GM19239 (cell line): ENCODE measurements around the gene SLC48A1.

ENCODE experiments used
- DNase-seq: peaks from one replicate; pipeline ENCODE4 v3.0.0; 2011; ENCODE audit warnings: low spot score; ENCODE audit not compliant: insufficient read length
- FAIRE-seq: peaks from 2 replicates; lab custom pipeline; 2011; peaks lifted over from hg19 to GRCh38; lab: Jason Lieb, UNC

SLC48A1 gene

DNA sequence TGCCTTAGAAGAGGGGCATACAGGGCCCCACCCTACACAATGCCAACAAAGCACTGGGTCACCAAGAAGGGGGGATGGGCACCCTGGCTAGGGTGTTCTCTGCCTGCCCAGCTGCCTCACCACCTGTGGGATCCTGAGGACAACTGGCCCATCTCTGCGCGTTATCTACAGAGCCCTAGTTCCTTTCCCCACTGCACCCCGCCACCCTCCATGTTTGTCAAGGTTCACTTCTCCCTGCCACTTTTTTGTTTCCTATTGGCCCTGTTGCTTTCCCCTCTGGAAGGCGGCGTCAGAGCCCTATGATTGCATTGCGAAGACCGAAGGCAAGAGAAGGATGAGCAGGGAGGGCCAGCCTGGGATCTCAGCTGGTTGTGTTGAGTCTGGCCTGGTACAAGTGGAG is 1.6 kb downstream of the SLC48A1 start:
- DNase-seq (no peak), FAIRE-seq (no peak)

DNA sequence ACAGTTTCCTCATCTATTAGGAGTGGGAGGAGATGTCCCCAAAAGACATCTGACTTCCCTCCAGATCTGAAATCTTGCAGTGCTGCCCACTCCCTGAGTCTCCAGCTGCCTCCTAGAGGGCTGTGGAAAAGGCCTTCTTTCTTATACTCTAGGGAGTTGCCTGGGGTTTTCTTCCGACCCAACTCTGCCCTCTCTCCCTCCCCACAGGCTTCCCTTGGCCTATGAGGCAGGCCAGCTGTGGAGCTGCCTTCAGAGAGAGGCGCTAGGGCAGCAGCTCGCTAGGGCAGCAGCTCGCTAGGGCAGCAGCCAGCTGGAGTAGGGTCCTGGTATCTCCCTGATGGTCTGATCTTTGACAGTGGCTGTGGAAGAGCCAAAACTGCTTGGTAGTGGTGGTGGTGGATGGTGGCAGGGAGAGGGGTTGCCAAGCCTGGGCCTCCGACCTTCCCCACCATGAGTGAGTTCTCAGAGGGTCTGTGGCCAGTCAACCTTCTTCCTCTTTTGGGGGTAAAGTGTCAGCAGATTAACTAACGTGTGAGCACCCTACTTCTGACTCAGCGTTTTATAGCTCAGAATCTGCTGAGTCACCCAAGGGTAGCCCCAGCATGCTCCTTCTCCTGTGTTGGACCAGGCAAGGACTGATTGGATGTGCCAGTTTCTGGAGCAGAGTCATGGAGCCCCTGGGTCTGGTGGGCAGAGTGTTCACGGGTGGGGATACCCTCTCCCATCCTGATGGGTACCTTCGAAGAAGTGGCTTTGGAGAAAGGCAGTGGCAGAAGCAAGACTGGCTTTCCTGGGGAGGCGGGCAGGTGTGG is 2.3 kb downstream of the SLC48A1 start:
- FAIRE-seq, result no peak
- DNase-seq, result no peak

DNA sequence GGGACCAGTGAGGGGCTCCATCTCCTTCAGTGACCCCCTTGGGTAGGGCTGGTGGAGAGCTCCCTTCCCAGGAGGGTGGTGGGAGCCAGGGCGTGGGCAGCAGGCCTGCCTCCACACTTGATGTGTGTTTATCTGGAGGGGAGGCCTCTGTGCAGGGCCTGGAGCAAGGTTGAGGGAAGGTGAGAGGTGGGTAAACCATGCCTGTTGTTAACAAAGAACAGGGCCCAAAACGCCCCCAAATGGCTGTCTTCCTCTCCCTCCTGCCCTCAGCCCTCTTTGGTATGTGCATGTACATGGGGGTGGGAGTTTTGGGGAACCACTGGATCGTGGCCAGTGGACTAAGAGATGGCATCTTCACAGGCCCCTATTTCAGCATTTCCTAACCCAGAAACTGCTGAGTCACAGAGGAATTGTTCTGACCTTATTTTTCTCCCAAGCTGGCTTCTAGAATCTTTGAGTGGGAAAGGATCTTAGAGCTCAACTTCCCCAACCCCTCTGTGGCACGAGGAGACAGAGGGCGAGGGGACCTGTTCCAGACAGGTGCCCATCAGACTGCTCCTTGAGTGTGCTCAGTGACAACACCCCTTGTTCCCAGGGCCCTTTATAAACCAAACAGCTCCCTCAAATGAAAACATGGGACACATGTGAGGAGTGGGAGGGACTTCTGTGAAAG is 3.6 kb downstream of the SLC48A1 start:
- no peak for FAIRE-seq
- no peak for DNase-seq

DNA sequence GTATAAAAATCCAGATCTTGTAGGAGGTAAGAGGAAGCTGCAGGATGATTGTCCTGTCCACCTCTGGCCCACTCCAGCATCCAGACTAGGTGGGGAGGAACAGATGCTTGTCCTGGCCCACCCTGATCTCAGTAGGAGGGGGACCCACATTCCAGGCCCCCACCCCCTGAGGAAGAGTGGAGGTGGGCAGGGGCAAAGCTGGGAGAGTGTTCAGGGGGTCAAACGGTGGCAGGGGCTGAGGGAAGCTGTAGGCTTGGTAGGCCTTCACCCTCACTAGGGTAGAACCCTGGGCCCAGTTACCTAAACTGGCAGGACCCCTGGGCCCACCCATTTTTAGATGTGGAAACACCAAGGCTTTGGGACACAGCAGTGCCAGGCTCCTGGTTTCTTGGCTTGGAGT is 4.1 kb downstream of the SLC48A1 start:
- no peak for FAIRE-seq
- no peak for DNase-seq

- no peak for FAIRE-seq
- no peak for DNase-seq
Measured at GRCh38 chr12:47777741-47778558, 4.9 kb downstream of the SLC48A1 start.

GRCh38 chr12:47778881-47779280 is 5.8 kb downstream of the SLC48A1 start:
- no peak for FAIRE-seq

GRCh38 chr12:47779301-47779942 is 6.4 kb downstream of the SLC48A1 start:
- DNase-seq (peak; percentile 92), FAIRE-seq (peak; percentile 96)

More at GRCh38 chr12:47778881-47779280, 5.8 kb downstream of the SLC48A1 start:
- DNase-seq, result no peak

DNA sequence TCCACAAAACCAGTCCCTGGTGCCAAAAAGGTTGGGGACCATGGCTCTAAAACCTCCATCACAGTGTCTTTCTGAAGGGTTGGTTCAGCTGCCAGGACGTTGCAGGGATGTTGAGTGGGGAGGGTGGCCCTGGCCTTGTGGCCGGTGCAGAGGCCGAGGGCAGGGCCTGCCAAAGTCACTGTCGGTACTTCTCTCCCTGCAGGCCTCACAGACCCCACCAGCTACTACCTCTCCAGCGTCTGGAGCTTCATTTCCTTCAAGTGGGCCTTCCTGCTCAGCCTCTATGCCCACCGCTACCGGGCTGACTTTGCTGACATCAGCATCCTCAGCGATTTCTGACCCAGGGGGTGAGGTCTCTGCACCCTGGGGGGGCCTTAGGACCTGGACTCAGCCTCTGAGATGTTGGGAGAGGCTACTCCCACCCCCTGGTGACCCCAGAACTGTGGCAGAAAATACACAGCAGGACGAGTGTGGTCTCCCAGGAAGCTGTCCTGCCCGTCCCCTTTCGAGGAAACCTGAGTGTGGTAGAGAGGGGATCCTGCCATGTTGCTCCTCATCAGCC is 7.0 kb downstream of the SLC48A1 start:
- FAIRE-seq, result no peak

GRCh38 chr12:47781479-47782371 is 8.7 kb downstream of the SLC48A1 start:
- DNase-seq (no peak), FAIRE-seq (no peak)

More for the DNA sequence above, 7.0 kb downstream of the SLC48A1 start:
- DNase-seq, result no peak

GRCh38 chr12:47782372-47782770 is 9.3 kb downstream of the SLC48A1 start:
- no peak for FAIRE-seq
- no peak for DNase-seq

DNA sequence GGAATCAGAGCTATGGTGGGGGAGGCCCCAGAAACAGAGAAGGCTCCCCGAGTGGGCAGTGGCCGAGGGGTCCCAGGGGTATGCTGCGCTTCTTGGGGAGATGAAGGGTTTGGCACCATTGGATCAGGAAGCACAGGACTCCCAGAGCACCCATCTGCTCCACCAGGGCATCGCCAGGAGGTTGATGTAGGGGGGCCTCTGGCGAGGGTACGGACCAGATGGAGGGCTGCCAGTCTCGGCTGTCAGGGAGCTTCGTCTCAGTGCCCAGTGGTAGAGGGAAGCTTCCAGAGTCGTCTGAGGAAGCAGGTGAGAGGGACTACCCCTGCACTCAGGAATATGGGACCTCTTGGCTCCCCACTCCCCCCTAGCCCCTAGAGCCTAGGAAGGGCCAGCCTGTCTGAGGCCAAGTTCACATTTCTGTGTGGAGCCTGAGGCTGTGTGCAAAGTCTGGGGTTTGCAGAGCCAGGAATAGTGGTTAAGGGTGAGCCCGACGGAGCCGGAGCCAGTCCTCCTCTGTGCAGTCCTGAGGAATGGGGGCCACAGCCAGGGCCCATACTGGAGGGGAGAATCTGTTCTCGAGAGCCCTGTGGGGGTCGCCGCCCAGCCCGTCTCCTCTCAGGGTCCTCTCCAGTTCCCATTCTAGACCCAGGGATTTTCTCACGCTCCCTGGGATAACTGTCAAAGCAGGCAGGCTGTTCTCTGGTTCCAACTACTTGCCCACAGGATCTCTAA is 10.2 kb downstream of the SLC48A1 start:
- FAIRE-seq (no peak), DNase-seq (no peak)

GRCh38 chr12:47783821-47784819 is 11.1 kb downstream of the SLC48A1 start:
- DNase-seq (no peak), FAIRE-seq (no peak)

- FAIRE-seq (no peak), DNase-seq (no peak)
Measured at GRCh38 chr12:47785036-47785886, 12.2 kb downstream of the SLC48A1 start.

- no peak for DNase-seq
- FAIRE-seq, result no peak
Measured at GRCh38 chr12:47785887-47786661, 13.0 kb downstream of the SLC48A1 start.

DNA sequence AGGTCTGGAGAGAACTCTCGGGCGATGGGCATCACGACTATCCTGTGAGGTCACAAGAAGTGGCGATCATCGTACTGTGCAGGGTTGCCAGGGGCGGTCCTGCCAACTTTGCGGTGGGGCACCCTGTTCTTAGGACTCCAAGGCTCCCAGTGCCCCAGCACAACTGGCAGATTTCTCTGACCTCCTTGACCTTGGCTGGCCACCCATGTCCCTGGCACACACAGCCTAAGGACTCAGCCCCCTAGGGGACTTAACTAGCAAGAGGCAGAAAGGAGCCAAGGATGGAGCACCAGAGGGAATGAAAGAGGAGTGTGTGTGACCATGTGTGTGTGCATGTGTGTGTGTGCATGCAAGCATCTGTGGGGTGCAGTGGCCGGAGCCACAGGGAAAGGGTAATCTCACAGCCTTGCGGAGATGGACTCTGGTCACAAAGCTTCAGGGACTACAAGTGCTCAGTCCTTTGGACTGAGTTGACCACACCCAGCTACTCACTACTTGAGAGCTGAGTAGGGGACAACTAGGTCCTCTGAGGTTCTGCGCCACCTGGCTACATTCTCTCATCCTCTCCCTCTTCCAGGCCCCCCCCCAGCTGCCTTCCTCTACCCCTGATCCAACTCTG is 13.7 kb downstream of the SLC48A1 start:
- DNase-seq (no peak), FAIRE-seq (no peak)
